ENCODE data around the gene USP35. TPM values are rescaled to one million over a fixed set of nuclear protein-coding genes. Genes with fewer than 3 reads are reported as not detected.
A peak's percentile ranks its signal among the peaks of the same experiment; 100 is the strongest.

USP35 gene
- total RNA-seq, result 1 to 10 TPM; 4.6 to 6.1 (median 5.4) TPM

- no peaks in the 10 kb centered on the region for H3K36me3 ChIP-seq
- no peaks in the 10 kb centered on the region for H3K27me3 ChIP-seq
- H3K27ac ChIP-seq, result peak within 1 kb of the TSS; percentile 71 to 94 (median 86)
- TF ChIP-seq POLR2A (IDR thresholded peaks at IDR 0.05), result peak; percentile 80 to 90
- TF ChIP-seq CTCF (IDR thresholded peaks at IDR 0.05 in 4 of 5, conservative IDR thresholded peaks at IDR 0.05 in 1 of 5), result no peak
- H3K9me3 ChIP-seq, result no peaks in the 10 kb centered on the region
- intact Hi-C loops (cut with DNase I; ENCODE audit: low total_unique reads) (loop anchor here (1.0 to 2.0 kb wide), 4 partner anchors 40 to 229 kb away; partner anchors contain the start of genes ALG8, GAB2 and INTS4), in situ Hi-C loops (cut with MboI; ENCODE audit: low sequenced_read_pairs in 4 of 4) (no loop called here)
- peak within 1 kb of the TSS; percentile 63 to 100 (median 99) for H3K4me3 ChIP-seq
- ATAC-seq, result peak; percentile 88 to 92
- peak; percentile 96 for DNase-seq
- H3K4me1 ChIP-seq, result peaks cover 37 to 49% of the 10 kb centered on the region in 2 donors
These were observed at the start of gene USP35, which contains the start of gene KCTD21 for GRCh38 chr11:78188286-78189173. Gene USP35 (plus strand): TSS chr11:78188919. CDS start chr11:78196246, 7,327 bp downstream. Gene KCTD21 (minus strand): TSS chr11:78188626. CDS start chr11:78174554, 14,072 bp downstream.

GRCh38 chr11:78139422-78140391, 49.0 kb upstream of the USP35 start, which contains the start of gene ALG8:
Gene ALG8 (minus strand): TSS chr11:78139626. CDS start chr11:78139588, 38 bp downstream.
- TF ChIP-seq POLR2A (IDR thresholded peaks at IDR 0.05), result peak; percentile 34 to 56
- TF ChIP-seq CTCF (IDR thresholded peaks at IDR 0.05 in 4 of 5, conservative IDR thresholded peaks at IDR 0.05 in 1 of 5), result no peak
- H3K4me1 ChIP-seq, result peaks cover 15 to 18% of the 10 kb centered on the region in 2 donors
- DNase-seq (peak; percentile 89 to 94), ATAC-seq (peak; percentile 99)
- in situ Hi-C loops (cut with MboI; ENCODE audit: low sequenced_read_pairs in 4 of 4) (loop anchor here in 3 of 4 donors (25.0 kb wide), 2 partner anchors 273 to 423 kb away; partner anchors contain the start of genes NARS2 (in 3 of the 3) and GAB2 (in 1 of the 3)), intact Hi-C loops (cut with DNase I; ENCODE audit: low total_unique reads) (loop anchor here (1.0 to 5.0 kb wide), 6 partner anchors 49 to 423 kb away; partner anchors contain the start of genes AAMDC, GAB2, KCTD21 and NDUFC2)
- no peaks in the 10 kb centered on the region for H3K27me3 ChIP-seq
- H3K36me3 ChIP-seq, result no peaks in the 10 kb centered on the region
- H3K9me3 ChIP-seq, result no peaks in the 10 kb centered on the region
- peak within 1 kb of the TSS; percentile 71 to 97 (median 90) for H3K4me3 ChIP-seq
- H3K27ac ChIP-seq, result peak within 1 kb of the TSS; percentile 72 to 87 (median 80)

GRCh38 chr11:78140392-78141077, 48.2 kb upstream of the USP35 start:
- no peak for DNase-seq
- peak overlapping the region; percentile 71 to 97 (median 90) for H3K4me3 ChIP-seq
- H3K4me1 ChIP-seq, result peaks cover 15 to 18% of the 10 kb centered on the region in 2 donors
- no peak for ATAC-seq
- intact Hi-C loops (cut with DNase I; ENCODE audit: low total_unique reads), result no loop called here
- in situ Hi-C loops (cut with MboI; ENCODE audit: low sequenced_read_pairs in 4 of 4), result loop anchor here in 3 of 4 donors (25.0 kb wide), 2 partner anchors 272 to 422 kb away; partner anchors contain the start of genes NARS2 (in 3 of the 3) and GAB2 (in 1 of the 3)
- no peaks in the 10 kb centered on the region for H3K27me3 ChIP-seq
- H3K9me3 ChIP-seq, result no peaks in the 10 kb centered on the region
- H3K36me3 ChIP-seq, result no peaks in the 10 kb centered on the region
- TF ChIP-seq CTCF (IDR thresholded peaks at IDR 0.05 in 4 of 5, conservative IDR thresholded peaks at IDR 0.05 in 1 of 5) (no peak), POLR2A (IDR thresholded peaks at IDR 0.05) (no peak)
- peak overlapping the region in 1 of 4 donors; percentile 87 for H3K27ac ChIP-seq
